Prostate gland (tissue), 2 donors: ENCODE data around the gene RS1. TPM values are rescaled to one million over a fixed set of nuclear protein-coding genes. Genes with fewer than 3 reads are reported as not detected.

Experiments used
- DNase-seq: peaks from one replicate; pipeline ENCODE4 v3.0.0-alpha.2; 2019; ENCODE audit warnings: low spot score
- H3K27ac ChIP-seq, 2 donors: fragments of 200-600 bp; sonication (generic); 2 replicates each; pipeline ENCODE4 v1.5.1; 2017 to 2019
- H3K27me3 ChIP-seq: fragments of 200-600 bp; sonication (generic); replicated peaks from 2 replicates; pipeline ENCODE4 v1.5.1; 2019; ENCODE audit not compliant: insufficient read depth
- H3K36me3 ChIP-seq, 2 donors: fragments of 200-600 bp; sonication (generic); 1 replicate in 1 of 2; 2 replicates in 1 of 2; pipeline versions ENCODE4 v1.5.1 to v1.8.1; 2017 to 2019
- H3K4me1 ChIP-seq: fragments of 200-600 bp; sonication (generic); replicated peaks from 2 replicates; pipeline ENCODE4 v1.5.1; 2019
- H3K4me3 ChIP-seq, 2 donors: fragments of 200-600 bp; sonication (generic); 2 replicates each; pipeline ENCODE4 v1.5.1; 2017 to 2019
- H3K9me3 ChIP-seq: fragments of 200-600 bp; sonication (generic); 2 replicates; pipeline ENCODE4 v1.5.1; 2017
- CTCF ChIP-seq, 4 experiments: fragments of 200-600 bp in 2 of 4; fragments of 450-650 bp in 2 of 4; sonication (generic) in 2 of 4; IDR thresholded peaks; 1 replicate in 3 of 4; 2 replicates in 1 of 4; pipeline ENCODE4 v1.5.1; 2016 to 2019; ENCODE audit warnings: antibody characterized with exemption in 4 of 4, mild to moderate bottlenecking in 2 of 4, moderate library complexity in 2 of 4
- POLR2A ChIP-seq: fragments of 450-650 bp; IDR thresholded peaks from one replicate; pipeline ENCODE4 v1.6.1; 2016; ENCODE audit warnings: antibody characterized with exemption, mild to moderate bottlenecking
- POLR2AphosphoS5 ChIP-seq: sonication (generic); formaldehyde crosslinking; IDR thresholded peaks from one replicate; pipeline ENCODE4 v1.6.1; 2017; ENCODE audit warnings: antibody characterized with exemption
- WGBS: methylation state at CpG from one replicate; pipeline ENCODE4 v1.1.5; 2018; 5-methylcytosine and 5-hydroxymethylcytosine counted together
- intact Hi-C: fragments of 100-400 bp; cut with DNase I; formaldehyde crosslinking; loops from one replicate; pipeline ENCODE4 v1.14.2; 2022
- total RNA-seq, 2 donors: library from RNA; depleted of rRNA; stranded (reverse); fragments of >200 nt; gene quantifications; one replicate each; pipeline ENCODE4 v1.1.0, GENCODE V29; 2016

RS1 gene
- total RNA-seq = not detected

- DNase-seq = no peak
- no peaks in the 10 kb centered on the region for H3K4me1 ChIP-seq
- no peaks in the 10 kb centered on the region for H3K36me3 ChIP-seq
- no peaks in the 10 kb centered on the region for H3K27me3 ChIP-seq
- no peak within 1 kb of the TSS for H3K4me3 ChIP-seq
- H3K9me3 ChIP-seq = no peaks in the 10 kb centered on the region
- WGBS = 93% methylated on average over 10 of the region's 10 CpGs
- H3K27ac ChIP-seq = peak within 1 kb of the TSS in 1 of 2 donors; percentile 31
- TF ChIP-seq POLR2AphosphoS5 = no peak
- no peak for TF ChIP-seq CTCF (IDR thresholded peaks at IDR 0.05)
- TF ChIP-seq POLR2A = no peak
- intact Hi-C loops = loop anchor here (10.0 kb wide), 1 partner anchor 247 kb away; the partner anchor contains the start of gene CDKL5
Measured at GRCh38 chrX:18672008-18672407, at the start of gene RS1. TSS of gene RS1 (minus strand) at chrX:18672108. CDS start at chrX:18672068, 40 bp downstream.

GRCh38 chrX:18719852-18720251 is 47.9 kb upstream of the RS1 start:
- TF ChIP-seq POLR2A (no peak), POLR2AphosphoS5 (peak; percentile 78)
- no peaks in the 10 kb centered on the region for H3K27me3 ChIP-seq
- peak overlapping the region; percentile 54 to 79 for H3K27ac ChIP-seq
- no peaks in the 10 kb centered on the region for H3K4me1 ChIP-seq
- H3K9me3 ChIP-seq = no peaks in the 10 kb centered on the region
- no peaks in the 10 kb centered on the region for H3K36me3 ChIP-seq
- no peak overlapping the region for H3K4me3 ChIP-seq
- intact Hi-C loops = no loop called here
- WGBS = 53% methylated on average over 4 of the region's 4 CpGs
- DNase-seq = peak; percentile 7

- Histone ChIP-seq H3K4me3 (no peak overlapping the region), H3K9me3 (no peaks in the 10 kb centered on the region), H3K4me1 (no peaks in the 10 kb centered on the region), H3K27ac (no peak overlapping the region), H3K27me3 (no peaks in the 10 kb centered on the region), H3K36me3 (no peaks in the 10 kb centered on the region)
- no peak for TF ChIP-seq POLR2A
- no peak for TF ChIP-seq CTCF (IDR thresholded peaks at IDR 0.05)
- TF ChIP-seq POLR2AphosphoS5 = no peak
- 99% methylated on average over 9 of the region's 9 CpGs for WGBS
- no peak for DNase-seq
- intact Hi-C loops = no loop called here
Measured at GRCh38 chrX:18714910-18715309, 43.0 kb upstream of the RS1 start.

GRCh38 chrX:18709833-18710232 is 37.9 kb upstream of the RS1 start:
- Histone ChIP-seq H3K4me3 (no peak overlapping the region), H3K27ac (no peak overlapping the region), H3K36me3 (no peaks in the 10 kb centered on the region), H3K9me3 (no peaks in the 10 kb centered on the region), H3K4me1 (no peaks in the 10 kb centered on the region), H3K27me3 (no peaks in the 10 kb centered on the region)
- 96% methylated on average over 3 of the region's 3 CpGs for WGBS
- no peak for DNase-seq
- intact Hi-C loops = no loop called here
- TF ChIP-seq POLR2A (no peak), CTCF (IDR thresholded peaks at IDR 0.05) (no peak), POLR2AphosphoS5 (no peak)

GRCh38 chrX:18707426-18708049 is 35.6 kb upstream of the RS1 start, which contains the start of gene PPEF1:
TSS of gene PPEF1 (plus strand) at chrX:18707645. CDS start at chrX:18707781, 136 bp downstream.
- Histone ChIP-seq H3K36me3 (no peaks in the 10 kb centered on the region), H3K4me3 (no peak within 1 kb of the TSS), H3K27ac (no peak within 1 kb of the TSS), H3K27me3 (no peaks in the 10 kb centered on the region), H3K4me1 (no peaks in the 10 kb centered on the region), H3K9me3 (no peaks in the 10 kb centered on the region)
- intact Hi-C loops = no loop called here
- WGBS = 67% methylated on average over 8 of the region's 8 CpGs
- no peak for DNase-seq
- no peak for TF ChIP-seq POLR2AphosphoS5
- TF ChIP-seq CTCF (IDR thresholded peaks at IDR 0.05) = no peak
- TF ChIP-seq POLR2A = no peak
